ENCODE results near the gene STRN.
"Not testable (repeated sequence)": the region's sequence is repeated elsewhere in the genome, so short reads cannot be mapped to it uniquely, and the experiment has no call there.

The STRN gene

GRCh38 chr2:36966370-36967235 is at the start of gene STRN:
Gene STRN, minus strand, starts transcription at chr2:36966536. Its CDS starts 73 bp downstream, at chr2:36966463.
- DNase-seq (ENCODE audit: low spot score), result peak; percentile 96

- no peak for DNase-seq (ENCODE audit: low spot score)
Measured at GRCh38 chr2:37013315-37013641, 46.9 kb upstream of the STRN start.

GRCh38 chr2:37011130-37011529 is 44.8 kb upstream of the STRN start:
- DNase-seq (ENCODE audit: low spot score), result peak; percentile 60

- DNase-seq (ENCODE audit: low spot score), result peak; percentile 58
Measured at GRCh38 chr2:37005118-37005868, 39.0 kb upstream of the STRN start.

- no peak for DNase-seq (ENCODE audit: low spot score)
Measured at GRCh38 chr2:37000988-37001556, 34.7 kb upstream of the STRN start.

- no peak for DNase-seq (ENCODE audit: low spot score)
Measured at GRCh38 chr2:37000318-37000717, 34.0 kb upstream of the STRN start.

GRCh38 chr2:36999416-36999815 is 33.1 kb upstream of the STRN start:
- not testable (repeated sequence) for DNase-seq (ENCODE audit: low spot score)

- DNase-seq (ENCODE audit: low spot score), result no peak
Measured at GRCh38 chr2:36993841-36994620, 27.7 kb upstream of the STRN start.

- DNase-seq (ENCODE audit: low spot score), result no peak
Measured at GRCh38 chr2:36988008-36988407, 21.7 kb upstream of the STRN start.

GRCh38 chr2:36982467-36982866 is 16.1 kb upstream of the STRN start:
- DNase-seq (ENCODE audit: low spot score), result no peak

GRCh38 chr2:36981911-36982310 is 15.6 kb upstream of the STRN start:
- DNase-seq (ENCODE audit: low spot score), result no peak

GRCh38 chr2:36979007-36979406 is 12.7 kb upstream of the STRN start:
- not testable (repeated sequence) for DNase-seq (ENCODE audit: low spot score)

GRCh38 chr2:36976065-36976464 is 9.7 kb upstream of the STRN start:
- DNase-seq (ENCODE audit: low spot score), result no peak

- no peak for DNase-seq (ENCODE audit: low spot score)
Measured at GRCh38 chr2:36975306-36975705, 9.0 kb upstream of the STRN start.

- DNase-seq (ENCODE audit: low spot score), result no peak
Measured at GRCh38 chr2:36973320-36973719, 7.0 kb upstream of the STRN start.

GRCh38 chr2:36971990-36972389 is 5.7 kb upstream of the STRN start:
- no peak for DNase-seq (ENCODE audit: low spot score)

GRCh38 chr2:36967236-36967876 is 1.0 kb upstream of the STRN start:
- no peak for DNase-seq (ENCODE audit: low spot score)

GRCh38 chr2:36965751-36966369 is 476 bp downstream of the STRN start:
- peak; percentile 53 for DNase-seq (ENCODE audit: low spot score)

GRCh38 chr2:36965206-36965605 is 1.1 kb downstream of the STRN start:
- no peak for DNase-seq (ENCODE audit: low spot score)

- peak; percentile 9 for DNase-seq (ENCODE audit: low spot score)
Measured at GRCh38 chr2:36964496-36965058, 1.8 kb downstream of the STRN start.

- no peak for DNase-seq (ENCODE audit: low spot score)
Measured at GRCh38 chr2:36963734-36964133, 2.6 kb downstream of the STRN start.
